ENCODE results near the gene EDIL3.
A peak's percentile ranks its signal among the peaks of the same experiment; 100 is the strongest.

EDIL3 gene
- total RNA-seq: 0 to 0.81 (median 0.02) reads per million in 18 experiments

DNA sequence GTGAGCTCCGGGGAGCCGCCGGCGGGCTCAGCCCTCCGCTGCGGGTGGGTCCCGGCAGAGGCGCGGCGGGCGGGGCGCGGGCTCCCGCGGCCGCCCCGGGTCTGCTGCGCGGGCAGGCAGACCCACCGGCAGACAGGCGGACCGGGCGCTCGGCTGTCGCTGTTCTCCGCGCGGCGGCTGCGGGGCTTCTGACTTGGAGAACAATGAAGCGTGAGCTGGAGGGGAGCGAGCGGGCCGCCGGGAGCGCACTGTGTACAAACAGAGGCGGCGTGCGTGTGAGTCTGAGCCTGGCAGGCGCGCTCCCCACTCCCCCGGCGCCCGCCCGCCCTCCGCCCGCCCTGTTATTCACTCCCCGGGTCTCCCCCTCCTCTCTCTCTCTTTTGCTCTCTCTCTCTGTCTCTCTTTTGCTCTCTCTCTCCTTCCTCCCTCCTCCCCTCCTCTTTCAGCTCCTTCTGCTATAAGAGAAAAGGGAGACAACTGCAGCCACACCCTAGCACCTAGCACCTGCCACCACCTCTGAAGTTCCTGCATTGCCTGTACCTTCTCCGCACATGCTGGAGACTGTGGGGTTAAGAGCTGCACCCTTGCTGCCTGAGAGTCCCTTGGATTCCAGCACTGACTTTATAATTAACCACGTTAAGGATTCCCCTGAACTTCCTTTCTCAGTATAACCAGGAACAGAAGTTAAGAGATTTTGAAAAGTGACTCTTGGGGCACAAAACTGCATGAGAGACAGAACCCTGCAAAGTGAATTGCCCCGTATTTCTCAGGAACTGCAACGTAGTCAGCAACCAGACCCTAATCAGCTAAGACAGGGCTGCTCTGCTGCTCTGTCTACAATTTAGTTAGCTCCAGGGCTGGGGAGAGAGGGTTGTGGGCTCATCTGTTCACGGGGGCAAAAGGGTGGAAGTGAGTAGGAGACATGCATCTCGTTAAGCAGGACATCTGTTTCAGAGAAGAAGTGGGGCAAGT lies at the start of gene EDIL3:
Gene EDIL3 (minus strand): TSS at position 277 of the 972 bp plus-strand sequence. CDS start 506 bp downstream, outside the sequence.
- no peak for DNase-seq

GRCh38 chr5:84433461-84433860 lies 48.8 kb upstream of the EDIL3 start:
- DNase-seq: no peak

DNA sequence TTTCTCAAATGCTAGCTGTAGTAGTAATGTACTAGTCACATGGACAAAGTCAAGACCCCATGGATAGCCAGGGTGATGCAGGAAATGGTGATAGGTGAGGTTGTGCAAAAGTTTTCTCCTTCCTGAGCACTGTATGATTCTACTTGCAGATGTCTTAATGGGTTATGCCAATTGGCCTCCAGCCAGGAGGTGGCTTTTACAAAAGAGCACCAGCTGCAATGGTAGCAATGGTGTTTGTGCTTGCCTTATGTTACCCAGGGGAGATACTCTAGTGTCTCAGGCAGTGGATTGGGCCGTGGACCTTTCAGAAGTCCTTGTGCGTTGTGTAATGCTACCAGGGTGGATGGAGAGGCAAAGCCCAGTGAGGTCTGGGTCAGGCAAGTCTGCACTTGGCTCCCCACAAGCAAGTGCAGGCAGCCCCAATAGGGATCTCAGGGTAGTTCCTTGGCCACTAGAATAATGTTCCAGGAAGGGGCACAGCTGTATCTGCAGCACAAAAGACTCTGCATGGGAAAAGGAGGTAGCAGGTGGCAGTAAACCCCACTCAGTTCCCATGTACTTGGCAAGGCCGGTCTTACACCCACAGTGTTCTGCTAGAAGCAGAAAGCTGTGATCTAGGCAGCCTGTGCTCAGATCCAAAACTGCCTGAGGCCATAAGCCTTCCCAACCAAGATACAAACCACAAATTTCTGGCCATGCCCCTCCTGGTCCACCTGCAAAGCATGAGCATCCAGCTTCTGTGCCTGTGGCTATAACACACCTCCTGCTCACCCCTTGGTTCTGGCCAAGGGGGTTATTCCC lies 46.4 kb upstream of the EDIL3 start:
- no peak for DNase-seq

DNA sequence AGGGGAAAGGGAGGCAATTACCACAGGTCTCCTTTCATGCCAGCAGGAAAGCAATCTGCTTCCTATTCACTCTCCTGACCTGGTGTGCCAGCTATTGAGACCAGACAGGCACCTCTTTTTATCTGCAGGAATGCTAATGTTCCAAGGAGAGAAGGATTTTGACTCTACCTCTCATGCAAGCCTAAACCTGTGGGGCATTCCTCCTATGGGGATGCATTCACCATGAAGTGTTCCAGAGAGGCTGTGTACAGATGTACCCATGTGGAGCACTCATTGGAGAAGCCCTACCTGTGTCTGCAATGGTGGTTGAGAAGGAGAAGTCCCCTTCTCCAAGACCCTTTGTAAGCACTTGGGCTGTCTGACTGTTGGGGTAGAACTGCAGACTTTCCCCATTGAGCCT lies 45.4 kb upstream of the EDIL3 start:
- no peak for DNase-seq

DNA sequence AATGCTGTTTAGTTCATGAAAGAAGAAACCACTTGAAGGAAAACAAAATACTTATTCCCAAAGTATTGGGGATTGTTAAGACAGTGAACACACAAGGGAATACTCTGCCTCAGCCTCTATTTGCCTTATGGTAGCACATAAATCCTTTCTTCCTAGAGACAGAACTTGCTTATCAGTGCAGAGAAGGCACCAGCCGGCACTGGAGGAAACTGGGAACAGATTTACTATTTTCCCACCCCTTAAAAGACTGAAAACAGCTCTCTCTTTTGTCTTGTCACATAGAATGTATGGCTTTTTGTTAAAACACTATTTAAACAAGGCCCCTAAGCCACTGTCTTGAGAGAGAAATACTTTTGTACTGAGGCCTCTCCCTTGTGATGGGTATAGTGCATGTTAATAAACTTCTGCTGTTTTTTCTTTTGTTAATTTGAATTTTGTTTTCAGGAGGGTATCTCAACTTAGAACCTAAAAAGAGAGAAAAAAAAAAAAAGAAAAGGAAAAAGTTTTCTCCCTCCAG lies 40.7 kb upstream of the EDIL3 start:
- no peak for DNase-seq

DNA sequence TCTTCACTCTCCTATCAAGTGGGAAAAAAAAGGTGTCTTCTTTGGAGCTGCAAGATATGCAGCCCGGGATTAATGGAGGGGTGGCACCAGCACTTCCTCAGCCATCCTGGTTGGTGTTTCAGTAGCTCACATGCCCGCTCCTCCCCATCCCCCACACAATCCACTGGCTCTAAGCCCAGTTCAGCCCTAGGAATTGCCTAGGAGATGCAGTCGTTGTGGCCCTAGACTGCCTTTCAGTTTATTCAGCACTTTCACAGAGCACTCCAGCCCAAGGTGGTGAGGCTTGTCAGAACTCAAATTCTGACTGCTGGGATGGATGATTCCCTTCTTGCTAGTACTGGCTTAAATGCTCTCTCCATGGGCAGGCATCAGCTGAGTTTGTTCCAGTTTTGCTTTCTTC lies 35.1 kb upstream of the EDIL3 start:
- no peak for DNase-seq

- no peak for DNase-seq
Measured at GRCh38 chr5:84411832-84412605, 27.3 kb upstream of the EDIL3 start.

DNA sequence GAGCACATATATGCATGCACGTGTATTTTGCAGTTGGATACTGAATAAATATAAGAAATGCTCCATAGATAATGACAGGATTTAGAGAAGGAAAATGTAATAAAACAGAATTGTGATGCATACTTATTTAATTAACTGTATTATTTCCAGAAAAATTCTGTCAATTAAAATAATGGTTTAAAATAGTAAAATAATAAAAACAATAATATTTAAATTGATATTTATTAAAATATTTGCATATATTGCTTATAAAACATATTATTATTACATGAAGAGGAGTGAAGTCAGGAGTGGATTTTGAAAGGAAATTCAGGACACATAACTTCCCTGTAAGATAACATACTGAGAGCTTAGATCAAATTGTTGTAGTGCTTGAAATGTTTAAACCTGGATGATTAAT lies 21.4 kb upstream of the EDIL3 start:
- DNase-seq: no peak

- DNase-seq: no peak
Measured at GRCh38 chr5:84403773-84404172, 19.1 kb upstream of the EDIL3 start.

DNA sequence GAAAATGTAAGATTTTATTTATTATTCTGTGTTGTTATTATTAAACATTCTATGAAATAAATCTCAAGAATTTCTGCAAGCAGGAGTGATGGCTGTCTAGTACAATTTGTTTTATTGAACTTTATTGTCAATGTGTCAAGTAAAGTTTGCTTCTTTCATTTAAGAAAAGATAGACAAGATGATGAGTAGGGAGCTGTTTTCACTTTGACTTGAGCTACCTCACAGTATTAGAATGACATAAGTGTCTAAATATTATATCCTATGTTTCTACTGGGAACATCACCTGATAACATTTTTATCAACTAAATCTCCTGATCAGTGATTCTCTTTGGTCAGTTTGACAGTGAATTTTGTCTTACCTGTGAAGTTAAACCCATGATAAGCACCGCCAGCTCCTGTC lies 12.7 kb upstream of the EDIL3 start:
- DNase-seq: no peak

DNA sequence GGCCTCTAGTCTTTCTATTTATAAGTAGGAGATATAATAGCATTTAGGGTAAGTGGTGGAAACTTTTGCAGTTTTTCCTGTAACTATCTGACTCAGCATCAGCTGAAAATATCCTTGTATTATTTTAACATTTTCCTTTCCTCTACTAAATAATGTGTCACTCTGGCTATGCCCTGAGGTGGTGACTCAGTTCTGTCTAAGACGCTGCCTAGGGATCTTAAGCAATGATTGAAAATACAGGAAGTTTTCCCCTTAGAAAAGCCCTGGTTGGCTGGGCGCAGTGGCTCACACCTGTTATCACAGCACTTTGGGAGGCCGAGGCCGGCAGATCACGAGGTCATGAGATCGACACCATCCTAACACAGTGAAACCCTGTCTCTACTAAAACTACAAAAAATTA lies 9.3 kb upstream of the EDIL3 start:
- no peak for DNase-seq

DNA sequence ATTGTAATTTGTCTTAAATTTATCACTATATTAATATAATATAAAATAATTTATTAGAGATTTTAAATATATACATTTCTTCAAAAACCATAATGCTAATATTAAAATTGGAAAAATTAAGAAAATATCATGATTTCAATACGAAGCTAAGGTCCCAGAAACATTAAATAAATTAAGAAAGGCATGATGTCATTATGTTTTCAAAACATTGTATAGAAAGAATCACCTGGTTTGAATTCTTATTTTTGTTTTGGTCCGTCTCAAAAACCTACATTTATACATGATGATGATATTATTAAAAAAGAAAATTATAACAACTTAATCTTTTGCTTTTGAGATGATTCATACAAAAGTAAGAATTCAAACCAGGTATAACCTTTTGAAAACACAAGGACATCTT lies 8.2 kb upstream of the EDIL3 start:
- DNase-seq: no peak

- DNase-seq: no peak
Measured at GRCh38 chr5:84385705-84386104, 1.0 kb upstream of the EDIL3 start.

GRCh38 chr5:84383816-84384603 lies 670 bp downstream of the EDIL3 start:
- DNase-seq: no peak

DNA sequence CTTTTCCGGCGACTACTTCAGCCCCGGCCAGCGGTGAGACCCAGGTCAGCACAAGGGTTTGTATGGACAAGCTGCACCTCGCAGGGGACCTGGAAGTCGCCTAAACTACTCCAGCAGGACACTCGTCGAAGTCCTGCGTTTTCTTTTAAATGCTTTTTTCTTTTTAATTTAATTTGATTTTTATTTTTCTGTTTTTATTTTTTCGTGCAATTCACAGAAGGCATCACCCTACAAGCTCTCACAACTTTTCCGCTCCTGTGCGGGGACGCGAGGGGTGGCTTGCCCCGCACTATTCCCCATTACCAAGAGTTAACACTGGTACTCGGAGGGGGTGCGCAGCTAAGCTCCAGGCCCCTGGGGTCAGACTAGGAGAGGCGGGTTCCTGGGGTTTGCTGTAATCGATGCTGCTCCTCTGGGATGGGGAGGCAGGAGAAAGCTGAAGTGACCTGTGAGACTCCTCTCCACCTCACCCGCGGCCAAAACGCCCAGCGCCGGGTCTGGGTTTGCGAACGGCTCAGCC lies 1.3 kb downstream of the EDIL3 start:
- no peak for DNase-seq

GRCh38 chr5:84382363-84383295 lies 2.1 kb downstream of the EDIL3 start:
- DNase-seq: peak in 1 of 2 donors; percentile 11

- DNase-seq: peak in 1 of 2 donors; percentile 15
Measured at GRCh38 chr5:84381502-84382362, 2.9 kb downstream of the EDIL3 start.

DNA sequence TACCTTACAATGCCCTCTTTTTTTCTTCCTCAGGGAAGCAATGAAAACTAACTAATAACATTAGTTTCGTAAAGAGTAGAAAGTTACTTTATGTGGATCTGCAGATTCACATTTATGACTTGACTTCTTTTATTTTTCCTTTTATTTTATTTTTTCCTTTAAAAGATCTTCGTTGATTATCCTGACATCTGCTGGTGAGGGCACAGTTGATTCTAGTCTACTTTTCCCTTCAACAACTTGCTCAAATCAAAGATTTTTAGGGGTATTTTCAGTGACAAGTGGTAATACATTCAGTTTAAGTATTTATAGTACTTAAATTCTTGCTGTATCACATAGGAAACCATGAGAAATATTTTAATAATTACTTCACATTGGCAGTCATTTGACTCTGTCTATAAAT lies 4.9 kb downstream of the EDIL3 start:
- DNase-seq: no peak

DNA sequence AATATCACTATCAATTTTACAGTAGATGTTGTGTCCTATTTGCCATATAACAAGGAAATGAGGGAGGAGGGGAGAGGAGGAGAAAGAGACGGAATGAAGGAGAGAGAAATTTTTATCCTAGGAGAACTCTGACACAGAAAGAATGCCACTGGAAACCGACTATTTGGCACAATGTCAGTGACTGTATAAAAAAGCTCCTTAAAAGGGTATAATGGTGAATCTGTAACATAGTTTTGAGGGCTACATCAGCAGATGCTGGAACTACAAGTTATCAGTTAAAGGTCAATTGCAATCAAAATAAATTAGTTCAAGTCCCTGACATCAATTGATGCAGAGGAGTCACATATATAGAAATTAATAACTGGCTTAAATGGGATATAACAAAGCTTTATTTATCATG lies 5.7 kb downstream of the EDIL3 start:
- DNase-seq: no peak

Measured in inflammatory macrophage (primary cell).